Erythroblast (primary cell): ENCODE measurements around the gene PAK5.

Experiments used
- GATA1 ChIP-seq: IDR thresholded peaks from 2 replicates; pipeline ENCODE4 v1.6.1; 2011; ENCODE audit warnings: low read depth, mild to moderate bottlenecking, control low read depth, low read length, moderate library complexity
- POLR2A ChIP-seq: IDR thresholded peaks from 2 replicates; pipeline ENCODE4 v1.6.1; 2011; ENCODE audit warnings: mild to moderate bottlenecking, low read length

DNA sequence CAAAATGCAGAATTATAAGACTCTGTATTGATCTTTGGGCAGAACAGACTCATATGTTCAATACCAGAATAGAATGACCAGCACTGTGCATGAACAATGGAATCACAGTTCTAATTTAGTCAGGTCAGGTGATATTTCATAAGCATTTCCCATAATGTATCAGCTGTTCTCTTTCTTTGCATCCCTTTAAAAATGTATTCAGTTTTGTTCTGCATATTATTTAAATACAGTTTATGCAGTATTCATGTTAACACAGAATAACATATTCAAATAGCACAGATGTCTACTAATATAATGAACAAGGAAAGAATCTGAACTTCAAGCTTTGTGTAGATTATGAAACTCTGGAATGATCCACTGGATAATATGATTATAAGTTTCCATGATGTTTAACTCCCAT lies 196.0 kb downstream of the PAK5 start:
- TF ChIP-seq POLR2A (no peak), GATA1 (no peak)
